GM18499 (cell line): ENCODE measurements around the gene MIEN1.
"Not testable (repeated sequence)": the region's sequence is repeated elsewhere in the genome, so short reads cannot be mapped to it uniquely, and the experiment has no call there.

Experiments
- ATAC-seq: cut with Tn5 transposase; IDR thresholded peaks from one replicate; pipeline ENCODE4 v1.9.1; 2021; ENCODE audit warnings: moderate number of reproducible peaks; ENCODE audit not compliant: insufficient read depth, unreplicated experiment

Gene MIEN1, protein sequence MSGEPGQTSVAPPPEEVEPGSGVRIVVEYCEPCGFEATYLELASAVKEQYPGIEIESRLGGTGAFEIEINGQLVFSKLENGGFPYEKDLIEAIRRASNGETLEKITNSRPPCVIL

DNA sequence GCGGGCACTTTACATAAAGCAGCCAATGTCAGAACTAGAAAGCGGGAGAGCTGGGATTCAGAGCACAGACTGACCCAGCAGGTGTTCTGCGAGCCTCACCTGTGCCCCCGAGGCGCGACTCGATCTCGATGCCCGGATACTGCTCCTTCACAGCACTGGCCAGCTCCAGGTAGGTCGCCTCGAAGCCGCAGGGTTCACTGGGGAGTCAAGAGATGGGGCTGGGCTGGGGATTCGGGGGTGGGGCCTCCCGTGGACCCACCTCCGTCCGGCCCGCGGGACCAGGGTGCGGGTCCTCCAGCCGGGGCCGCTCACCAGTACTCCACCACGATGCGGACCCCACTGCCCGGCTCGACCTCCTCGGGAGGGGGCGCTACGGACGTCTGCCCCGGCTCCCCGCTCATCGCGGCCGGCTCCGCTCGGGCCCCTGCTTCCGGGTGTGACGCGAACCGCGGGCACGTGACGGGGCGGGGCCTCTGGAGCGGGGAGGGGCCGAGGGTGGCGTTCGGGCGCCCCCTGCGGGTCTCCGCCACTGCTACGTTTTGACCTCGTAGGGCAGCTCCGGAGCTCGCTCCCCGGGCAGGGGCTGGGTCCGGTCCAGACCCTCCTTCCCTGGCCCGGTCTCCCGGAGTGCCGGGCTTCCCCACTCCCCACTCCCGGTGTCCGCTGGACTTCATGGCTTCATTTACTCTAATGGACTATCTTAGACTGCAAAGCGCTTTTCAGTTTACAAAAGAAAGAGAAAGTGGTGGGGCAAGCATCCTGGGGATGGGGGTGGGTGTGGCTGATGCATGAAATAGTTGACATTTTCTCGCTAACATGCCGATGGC lies at the start of gene MIEN1:
MIEN1 (minus strand) TSS at position 438 of the 827 bp plus-strand sequence; CDS start at position 401, 37 bp downstream.
- no peak for ATAC-seq

DNA sequence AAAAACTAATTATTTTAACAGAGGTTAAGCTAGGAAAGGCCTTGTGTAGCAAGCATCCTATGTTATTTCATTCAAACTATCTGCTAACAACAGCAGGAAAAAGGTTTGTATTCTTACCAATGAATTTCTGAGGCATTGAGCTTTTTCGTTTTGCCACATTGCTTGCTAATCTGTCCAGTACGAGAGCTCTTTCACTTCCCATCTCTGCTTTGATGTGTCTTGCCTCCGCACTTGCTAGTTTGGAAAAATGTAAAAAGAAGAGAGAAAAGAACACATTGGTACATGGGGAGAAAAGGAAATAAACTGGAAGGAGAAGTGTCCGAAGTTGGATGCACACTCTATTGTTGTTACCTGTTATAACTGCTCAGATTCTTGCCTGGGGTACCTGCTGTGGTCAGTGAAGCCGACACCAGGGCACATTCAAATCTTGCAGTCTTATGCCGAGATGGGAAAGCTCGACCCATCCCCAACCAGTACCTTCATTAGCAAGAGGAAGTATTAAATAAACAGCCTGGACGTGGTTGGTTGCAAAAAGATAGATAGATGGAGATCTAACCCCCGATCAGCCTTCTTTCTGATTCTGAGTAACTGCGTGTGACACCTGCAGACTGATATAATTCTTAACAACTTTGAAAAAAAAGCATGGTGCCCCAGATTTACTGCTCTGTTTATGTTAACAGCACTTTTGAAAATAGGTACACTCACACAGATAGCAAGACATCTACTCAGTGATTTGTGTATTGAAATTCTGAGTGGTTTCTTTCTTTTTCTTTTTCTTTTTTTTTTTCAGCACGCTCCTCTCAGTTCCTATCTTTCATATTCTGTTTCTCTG lies 47.4 kb upstream of the MIEN1 start:
- peak; percentile 45 for ATAC-seq

DNA sequence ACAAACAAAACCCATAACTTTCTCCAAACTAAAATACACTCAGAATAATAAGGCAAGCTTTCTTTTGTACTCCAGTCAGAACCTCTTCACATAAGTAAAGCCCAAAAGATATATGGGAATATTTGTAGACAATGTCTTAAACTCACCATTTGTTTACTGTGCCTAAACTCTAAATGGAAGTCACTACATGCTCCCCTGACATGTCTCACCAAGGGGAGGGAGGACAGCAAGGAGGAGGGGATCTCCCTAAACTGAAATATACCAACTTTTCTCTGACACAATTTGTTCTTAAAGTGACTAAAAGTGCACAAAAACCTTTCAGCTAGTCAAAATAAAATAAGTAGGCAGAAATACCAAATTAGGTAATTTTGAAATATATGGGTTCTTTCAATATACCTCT lies 45.9 kb upstream of the MIEN1 start:
- ATAC-seq, result no peak

DNA sequence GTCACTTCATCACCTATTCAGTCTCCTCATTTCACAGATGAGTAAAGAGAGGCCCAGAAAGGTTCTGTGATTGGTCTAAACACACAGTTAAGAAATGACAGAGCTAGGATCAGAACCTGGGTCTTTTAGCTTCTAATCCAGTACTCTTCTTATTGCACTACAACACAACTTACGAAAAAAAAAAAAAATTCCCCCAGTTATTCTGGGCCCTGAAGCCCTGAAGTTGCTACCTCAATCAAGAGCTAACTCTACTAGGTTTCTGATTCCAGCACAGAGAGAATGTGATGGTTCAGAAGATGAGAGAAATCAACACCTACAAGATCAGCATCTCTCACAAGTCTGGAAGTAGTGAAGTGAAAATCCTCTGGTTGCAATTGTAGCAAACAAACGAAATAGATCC lies 44.7 kb upstream of the MIEN1 start:
- no peak for ATAC-seq

DNA sequence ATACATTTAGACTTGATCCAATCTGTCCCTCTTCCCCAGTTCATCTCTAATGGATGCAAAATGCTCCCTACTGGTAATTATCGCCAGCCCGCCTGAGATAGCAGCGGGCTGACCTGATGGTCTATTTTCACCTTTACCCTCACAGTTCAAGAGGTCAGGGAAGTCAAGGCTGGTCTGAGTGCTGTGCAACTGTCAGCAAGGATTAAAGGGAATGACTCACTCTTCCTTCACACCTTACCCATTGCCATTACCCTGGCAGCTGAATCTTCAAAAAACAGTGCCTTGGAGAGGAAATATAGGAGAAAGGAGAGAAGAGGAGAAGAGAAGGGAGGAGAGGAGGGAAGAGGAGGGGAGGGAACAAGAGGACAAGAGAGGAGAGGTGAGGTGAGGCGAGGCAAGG lies 43.7 kb upstream of the MIEN1 start:
- ATAC-seq, result no peak

DNA sequence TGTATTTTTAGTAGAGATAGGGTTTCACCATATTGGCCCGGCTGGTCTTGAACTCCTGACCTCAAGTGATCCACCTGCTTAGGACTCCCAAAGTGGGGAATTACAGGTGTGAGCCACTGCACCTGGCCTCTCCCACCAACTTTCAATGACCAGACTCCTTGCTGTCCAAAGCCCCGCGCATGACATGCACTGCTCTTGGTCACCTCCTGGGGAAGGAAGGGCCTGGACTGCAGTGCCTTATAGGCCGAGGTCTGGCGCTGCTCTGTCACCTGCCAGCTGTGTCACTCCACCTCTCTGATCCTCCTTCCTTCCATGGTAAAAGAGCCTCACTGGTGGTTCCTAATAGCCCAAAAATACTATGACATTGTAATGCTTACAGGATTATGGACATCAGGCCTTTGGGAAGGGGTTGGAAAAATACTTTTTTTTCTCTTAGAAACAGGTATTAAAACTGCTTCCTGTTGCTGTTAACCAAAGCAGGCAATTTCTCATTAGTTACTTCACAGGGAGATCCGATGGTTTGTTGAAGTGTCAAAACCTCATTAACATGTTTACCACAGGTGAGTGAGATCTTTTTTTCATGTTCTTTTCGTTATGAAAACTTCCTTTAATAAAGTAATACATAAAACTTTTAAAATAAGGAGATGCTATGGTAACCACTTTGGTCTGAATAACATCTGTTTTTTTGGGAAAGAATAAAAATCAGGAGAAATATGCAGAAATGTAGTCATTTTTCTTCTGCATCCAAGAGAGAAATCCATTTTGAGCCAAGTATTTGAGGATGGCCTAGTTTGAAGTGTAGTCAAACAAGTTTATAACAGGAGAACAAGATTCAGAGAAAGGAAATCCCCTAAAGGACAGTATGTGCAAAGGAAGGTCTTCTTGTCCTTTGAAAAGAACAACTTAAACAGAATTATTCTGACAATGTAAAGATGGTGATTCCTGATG lies 42.9 kb upstream of the MIEN1 start:
- no peak for ATAC-seq

DNA sequence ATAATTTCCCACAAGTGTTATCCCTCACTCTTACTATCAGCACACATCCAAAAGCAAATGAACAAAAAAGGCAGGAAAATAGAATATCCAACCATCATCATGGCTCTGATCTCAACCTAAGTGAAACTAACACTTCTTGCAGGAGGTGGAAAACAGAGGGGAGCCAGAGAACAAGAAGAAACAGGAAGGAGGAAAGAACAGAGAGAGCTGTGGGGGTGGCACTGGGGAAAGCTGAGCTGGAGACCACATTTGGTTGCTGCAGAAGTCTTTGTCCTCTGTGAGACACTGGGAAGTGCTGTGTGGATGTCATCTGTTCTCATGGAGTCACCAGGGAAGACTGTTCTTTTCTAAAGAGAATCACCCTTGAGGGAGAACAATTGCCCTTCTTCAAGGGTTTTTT lies 42.1 kb upstream of the MIEN1 start:
- no peak for ATAC-seq

DNA sequence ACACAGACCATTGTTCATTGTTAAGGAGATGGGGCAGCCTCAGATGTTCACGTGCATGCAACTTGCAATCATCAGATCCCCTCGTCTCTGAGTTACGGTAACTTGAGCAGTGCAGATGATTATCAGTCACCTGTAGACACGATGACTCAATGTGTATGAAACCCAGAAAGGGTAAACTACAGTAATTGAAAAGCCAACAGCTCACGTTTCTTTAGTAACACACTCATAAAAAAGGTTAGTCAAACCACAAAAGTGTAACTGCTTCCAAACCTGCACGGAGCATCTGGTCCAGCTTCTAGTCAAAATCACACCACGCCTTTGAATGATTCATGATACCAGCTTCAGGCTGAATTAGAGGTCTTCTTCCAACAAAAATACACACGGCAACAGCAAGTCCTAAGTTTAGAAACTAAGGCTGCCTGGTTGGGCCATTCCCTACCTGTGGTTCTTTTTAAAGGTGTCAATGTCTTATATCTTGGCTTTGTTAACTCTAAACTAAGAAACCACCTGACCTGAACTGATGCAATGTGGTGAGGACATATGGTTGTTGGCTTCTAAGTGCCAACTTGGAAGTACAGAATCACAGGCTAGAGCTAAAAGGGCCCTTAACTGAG lies 39.7 kb upstream of the MIEN1 start:
- peak; percentile 45 for ATAC-seq

DNA sequence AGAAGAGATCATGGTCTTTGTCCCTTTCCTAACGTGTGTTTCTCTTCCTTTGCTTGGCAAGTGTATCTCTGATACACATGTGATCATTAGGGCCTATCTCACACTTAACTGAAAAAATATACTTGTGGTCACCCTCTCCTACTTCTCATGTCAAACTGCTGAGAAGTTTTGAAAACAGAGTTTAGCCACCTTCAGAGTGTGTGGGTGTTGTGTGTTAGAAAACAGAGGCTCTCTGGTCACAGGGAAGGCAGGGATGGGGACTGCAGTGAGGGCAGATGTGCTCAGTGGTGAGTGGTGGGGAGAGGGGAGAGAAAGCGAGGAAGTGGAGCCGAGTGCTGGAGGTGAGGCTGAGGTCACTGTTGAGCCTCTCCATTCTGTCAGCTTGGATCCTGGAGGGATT lies 36.8 kb upstream of the MIEN1 start:
- no peak for ATAC-seq

DNA sequence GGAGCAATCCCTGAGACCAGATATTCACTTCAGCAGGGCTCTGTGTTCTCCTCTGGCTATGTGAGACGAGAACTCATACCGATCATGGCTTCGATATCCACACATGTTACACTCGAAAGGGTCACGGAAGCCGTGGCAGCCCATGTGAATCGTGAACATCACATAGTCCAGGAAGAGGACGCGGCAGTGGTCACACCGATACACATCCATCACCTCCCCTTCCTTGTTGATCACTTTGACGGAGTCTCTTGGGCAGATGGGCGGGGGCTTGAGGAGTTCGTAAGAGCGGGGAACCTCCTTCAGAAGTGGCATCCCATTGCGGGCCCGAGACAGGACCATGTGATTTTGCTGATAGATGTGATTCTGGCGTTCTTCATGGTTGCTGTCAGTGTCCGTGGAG lies 35.4 kb upstream of the MIEN1 start:
- no peak for ATAC-seq

DNA sequence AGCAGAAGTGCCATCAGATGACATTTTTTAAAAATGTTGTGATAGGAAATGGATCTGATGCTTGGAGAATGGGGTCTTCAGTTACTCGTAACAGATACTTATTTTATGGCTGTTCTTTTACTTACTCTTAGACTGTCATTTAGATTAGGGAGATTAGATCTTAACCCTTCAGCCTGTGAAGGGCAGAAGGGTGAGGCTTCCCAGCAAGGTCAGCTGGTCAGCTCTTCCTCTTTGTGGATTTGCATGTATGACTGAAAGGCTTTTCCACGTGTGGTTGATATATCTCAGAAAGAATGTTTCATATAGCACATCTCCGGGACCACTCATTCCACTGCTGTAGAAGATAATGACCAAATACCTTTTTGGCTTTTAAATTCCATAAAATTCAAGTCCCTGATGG lies 34.8 kb upstream of the MIEN1 start:
- ATAC-seq, result no peak

DNA sequence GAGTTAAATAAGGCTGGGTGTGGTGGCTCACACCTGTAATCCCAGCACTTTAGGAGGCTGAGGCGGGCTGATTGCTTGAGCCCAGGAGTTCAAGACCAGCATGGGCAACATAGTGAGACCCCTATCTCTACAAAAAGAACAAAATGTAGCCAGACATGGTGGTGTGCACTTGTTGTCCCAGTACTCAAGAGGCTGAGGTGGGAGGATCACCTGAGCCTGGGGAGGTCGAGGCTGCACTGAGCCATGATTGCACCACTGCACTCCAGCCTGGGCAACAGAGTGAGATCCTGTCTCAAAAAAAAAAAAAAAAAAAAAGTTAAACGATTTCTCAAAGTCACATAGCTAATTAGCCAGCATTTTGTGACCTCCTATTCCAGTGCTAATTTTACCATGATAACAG lies 33.8 kb upstream of the MIEN1 start:
- not testable (repeated sequence) for ATAC-seq

DNA sequence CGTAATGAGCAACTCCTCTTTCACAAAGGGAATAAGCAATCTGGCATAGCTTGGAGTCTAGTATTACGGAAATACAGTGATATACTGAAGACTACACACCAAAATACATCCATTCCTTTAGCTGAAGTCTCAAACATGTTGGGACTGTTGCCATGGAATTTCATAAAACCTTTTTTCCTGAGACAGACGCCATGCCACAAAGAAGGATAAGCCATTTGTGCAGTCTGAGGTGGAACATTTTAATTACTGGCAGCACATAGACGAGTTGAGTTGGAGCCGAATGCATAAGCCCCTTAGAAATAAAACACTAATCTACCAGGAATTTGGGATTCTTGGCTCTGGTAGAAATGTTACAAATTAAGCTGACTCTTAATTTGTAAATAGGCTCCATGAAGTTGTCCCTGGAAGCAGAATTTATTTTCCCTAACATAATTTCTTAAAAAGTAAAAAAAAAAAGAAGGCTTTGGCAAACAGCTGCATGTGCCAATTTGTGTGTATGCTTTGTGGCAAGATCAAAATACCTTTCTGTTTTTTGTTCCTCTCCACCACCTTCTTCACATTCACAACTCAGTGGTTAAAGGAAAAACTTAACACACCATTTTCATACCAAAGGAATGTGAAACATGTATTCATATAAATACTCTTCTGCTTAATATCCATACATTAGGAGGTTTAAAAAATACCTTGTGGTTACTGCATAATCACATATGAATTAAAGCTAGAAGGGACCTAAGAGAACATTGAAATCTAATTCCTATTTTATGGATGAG lies 32.9 kb upstream of the MIEN1 start:
- ATAC-seq, result no peak

DNA sequence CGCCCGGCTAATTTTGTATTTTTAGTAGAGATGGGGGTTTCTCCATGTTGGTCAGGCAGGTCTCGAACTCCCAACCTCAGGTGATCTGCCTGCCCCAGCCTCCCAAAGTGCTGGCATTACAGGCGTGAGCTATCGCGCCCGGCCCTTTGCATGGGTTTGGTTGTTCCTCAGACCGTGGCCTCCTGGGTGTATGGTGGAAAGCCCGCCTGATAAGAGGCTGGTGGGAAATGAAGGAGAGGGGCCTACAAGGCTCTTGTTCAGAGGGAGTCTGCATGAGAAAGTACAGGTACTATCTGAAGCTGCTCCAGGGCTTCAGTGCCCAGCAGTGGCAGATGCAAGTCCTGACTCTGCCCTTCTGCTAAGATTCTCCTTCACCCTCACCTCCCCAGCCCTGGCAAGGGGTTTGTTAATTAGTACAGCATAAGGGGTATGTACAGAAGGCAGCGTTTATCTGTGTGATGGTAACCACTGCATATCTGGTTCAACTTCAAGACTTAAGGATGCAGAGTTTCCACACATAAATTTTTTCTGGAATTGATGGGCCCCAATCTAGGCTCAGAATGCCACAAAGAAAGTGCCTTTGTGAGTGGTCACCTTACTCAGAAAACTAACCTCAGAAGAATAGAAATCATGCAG lies 31.6 kb upstream of the MIEN1 start:
- no peak for ATAC-seq

DNA sequence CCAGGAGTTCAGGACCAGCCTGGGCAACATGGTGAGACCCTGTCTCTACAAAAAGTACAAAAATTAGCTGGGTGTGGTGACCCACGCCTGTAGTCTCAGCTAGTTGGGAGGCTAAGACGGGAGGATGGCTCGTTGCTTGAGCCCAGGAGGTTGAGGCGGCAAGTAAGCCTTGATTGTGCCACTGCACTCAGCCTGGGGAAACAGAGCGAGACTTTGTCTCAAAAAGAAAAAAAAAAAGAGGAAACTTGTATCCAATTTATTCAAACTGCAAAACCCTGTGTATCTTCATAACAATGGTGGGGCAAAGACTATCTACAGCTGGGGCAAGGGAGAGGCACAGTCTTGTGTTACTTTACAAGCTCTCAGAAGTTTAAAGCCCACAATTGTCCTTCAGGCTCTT lies 28.9 kb upstream of the MIEN1 start:
- no peak for ATAC-seq

DNA sequence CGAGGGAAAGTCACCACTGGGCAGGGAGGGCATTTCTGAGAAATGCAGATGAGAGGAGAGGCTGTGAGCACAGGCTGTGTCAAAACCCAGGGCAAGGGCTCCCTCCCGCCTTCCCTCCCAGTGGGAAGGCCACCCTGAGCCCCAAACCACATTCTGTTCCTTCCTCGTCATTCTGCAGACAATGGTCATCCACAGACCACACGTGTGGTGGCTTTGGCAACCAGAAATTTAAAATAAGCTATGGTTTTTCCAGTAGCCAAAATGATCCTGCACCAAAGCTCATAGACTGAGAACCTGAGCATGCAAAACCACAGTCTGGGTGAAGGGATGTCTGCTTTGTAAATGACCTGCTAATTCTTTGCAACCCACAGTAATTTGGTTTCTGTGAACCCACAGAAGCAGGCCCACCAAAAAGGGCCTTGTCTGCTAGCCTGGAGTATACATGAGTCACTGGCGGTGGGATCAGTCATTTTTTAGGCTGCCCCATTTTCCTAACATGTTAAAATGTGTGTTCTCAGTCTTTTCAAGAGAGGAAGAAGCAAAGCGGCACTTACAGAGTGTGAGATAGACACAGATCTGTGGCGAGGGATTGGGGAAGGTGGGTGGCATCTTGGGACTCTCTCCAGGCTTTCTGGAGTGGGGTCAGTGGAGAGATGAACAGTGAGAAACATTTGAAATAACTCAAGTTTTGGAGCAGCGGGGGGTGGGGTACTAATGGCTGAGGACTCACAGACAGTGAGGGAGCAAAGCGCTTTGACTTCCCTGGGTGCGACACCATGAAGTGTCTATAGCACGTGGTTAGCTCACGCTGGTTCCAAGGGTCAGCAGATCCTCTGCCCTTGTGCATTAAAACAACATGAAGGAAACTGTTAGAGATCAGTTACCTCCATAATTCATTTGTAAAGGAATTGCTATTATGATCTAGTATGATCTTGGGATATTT lies 27.9 kb upstream of the MIEN1 start:
- no peak for ATAC-seq

DNA sequence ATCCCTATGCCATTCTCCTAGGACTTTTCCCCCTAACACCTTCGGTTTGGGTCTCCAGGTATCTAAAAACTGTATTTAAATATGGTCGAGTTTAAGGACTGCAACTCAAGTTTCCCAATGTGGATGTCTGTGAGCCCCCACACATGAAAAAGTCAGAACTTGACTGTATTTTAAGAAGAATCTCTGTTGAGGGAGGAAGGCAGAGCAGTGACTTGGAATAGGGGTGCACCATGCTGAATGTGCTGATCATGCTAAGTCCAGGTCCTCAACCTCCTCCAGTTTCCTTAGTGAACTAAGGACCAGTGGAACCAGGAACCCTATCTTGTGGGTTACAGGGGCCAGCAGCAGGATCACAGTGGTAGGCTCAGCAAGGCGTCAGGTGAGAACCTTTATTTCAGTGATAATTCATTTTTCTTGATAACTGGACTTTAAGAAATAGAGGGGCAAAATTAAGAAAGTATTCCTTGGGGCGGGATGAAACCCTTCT lies 26.9 kb upstream of the MIEN1 start:
- ATAC-seq, result no peak
